Esophagus squamous epithelium (tissue), 4 donors: Measurements from ENCODE around the gene LRP1B.

Experiments used
- CTCF ChIP-seq, 6 experiments: fragments of 450-650 bp in 4 of 6; fragments of 200-600 bp in 2 of 6; sonication (generic) in 2 of 6; IDR thresholded peaks; one replicate each; pipeline ENCODE4 v1.5.1; 2016 to 2019; ENCODE audit warnings: antibody characterized with exemption in 6 of 6, mild to moderate bottlenecking in 4 of 6, moderate library complexity in 4 of 6
- POLR2A ChIP-seq, 4 donors: fragments of 450-650 bp; IDR thresholded peaks; one replicate each; pipeline ENCODE4 v1.6.1; 2017; ENCODE audit warnings: antibody characterized with exemption in 4 of 4, mild to moderate bottlenecking in 4 of 4, moderate library complexity in 3 of 4

- TF ChIP-seq POLR2A (IDR thresholded peaks at IDR 0.05) (no peak), CTCF (IDR thresholded peaks at IDR 0.05) (no peak)
Measured at GRCh38 chr2:140949932-140950331, 1180.9 kb downstream of the LRP1B start.
